HG03045 (cell line): ENCODE data around the gene RUNX2.
"Not testable (repeated sequence)": the region's sequence is repeated elsewhere in the genome, so short reads cannot be mapped to it uniquely, and the experiment has no call there.

Source experiments
- ATAC-seq: cut with Tn5 transposase; IDR thresholded peaks from one replicate; pipeline ENCODE4 v1.9.1; 2021; ENCODE audit warnings: mild to moderate bottlenecking, moderate library complexity; ENCODE audit not compliant: unreplicated experiment

The RUNX2 gene

DNA sequence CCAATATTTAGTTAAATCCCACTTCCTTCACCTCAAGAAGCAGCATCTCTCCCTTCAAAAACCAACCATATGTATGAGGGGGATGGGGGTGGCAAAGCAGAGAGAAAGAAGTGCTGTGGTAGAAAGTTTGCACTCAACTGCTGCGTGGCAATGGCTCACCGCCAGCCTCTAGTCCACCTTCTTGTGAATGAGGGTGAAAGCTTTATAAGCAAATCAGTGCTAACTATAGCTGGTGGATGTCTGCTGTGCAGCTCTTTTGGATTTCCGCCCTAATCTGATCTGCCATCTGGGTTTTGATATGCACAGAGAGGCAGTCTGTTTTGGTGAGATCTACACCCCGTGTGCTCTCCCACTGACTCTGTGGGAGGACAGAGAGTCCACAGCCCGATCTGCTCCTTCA, 330.8 kb downstream of the RUNX2 start:
- no peak for ATAC-seq

DNA sequence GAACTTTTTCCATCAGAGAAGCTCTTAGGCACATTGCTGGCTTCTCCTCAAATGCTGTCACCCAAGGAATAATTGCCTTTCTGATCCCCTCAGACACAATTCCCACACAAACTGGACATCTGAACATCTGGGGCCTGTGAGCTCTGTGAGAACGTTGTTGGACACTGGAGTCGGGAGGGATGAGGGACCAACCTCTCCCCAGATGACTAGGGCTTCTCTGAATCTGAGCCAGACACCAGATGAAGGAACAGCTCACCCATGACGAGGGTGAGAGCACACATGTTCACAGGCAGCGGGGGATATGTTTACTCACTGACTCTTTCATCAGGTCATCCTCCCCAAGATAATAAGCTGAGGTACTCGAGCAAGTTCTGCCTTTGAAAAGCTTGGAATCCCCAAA, 333.5 kb downstream of the RUNX2 start:
- no peak for ATAC-seq

DNA sequence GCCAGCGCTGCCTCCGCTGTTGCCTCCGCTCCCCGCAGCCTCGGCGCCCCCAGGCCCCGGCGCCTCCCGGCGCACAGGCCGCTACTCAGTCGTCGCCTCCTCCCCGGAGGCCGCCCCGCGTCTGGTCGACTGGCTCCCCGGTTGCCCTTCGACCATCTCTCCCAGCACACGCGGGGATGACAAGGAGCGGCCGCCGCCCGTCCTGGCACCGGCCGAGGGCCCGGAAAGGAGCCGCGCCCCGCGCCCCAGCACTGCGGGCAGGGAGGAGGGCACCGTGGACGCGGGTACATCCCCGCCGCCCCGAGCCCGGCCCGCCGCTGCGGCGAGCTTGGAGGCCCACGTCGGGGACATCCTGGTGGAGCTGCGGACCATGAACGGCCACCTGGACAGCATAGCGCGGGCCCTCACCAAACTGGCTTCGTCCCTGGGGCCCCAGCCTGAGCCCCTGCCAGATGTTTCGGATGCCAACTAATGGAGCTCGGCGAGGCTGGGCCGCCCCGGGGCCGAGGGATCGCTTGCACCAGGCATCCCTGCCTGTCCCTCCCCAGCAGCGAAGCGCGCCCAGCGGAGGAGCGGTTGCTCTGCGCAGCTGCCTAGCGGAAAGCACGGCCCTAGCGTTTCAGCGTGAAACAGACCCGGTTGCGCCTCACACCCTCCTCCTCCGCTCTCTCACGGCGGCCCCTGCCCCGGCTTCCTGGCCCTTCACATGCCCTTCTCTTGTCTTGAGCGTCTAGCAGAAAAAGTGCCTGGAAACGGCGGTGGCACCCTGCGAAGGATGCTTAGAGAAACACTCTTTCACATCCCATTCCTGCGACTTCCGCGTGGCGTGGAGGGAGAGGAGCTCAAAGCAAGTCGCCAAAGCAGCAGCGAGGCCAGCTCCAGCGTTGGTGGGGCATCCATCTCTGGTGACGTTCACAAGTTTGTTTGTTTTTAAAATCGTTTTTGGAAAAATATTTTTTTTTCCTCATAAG, 335.4 kb downstream of the RUNX2 start:
- no peak for ATAC-seq

DNA sequence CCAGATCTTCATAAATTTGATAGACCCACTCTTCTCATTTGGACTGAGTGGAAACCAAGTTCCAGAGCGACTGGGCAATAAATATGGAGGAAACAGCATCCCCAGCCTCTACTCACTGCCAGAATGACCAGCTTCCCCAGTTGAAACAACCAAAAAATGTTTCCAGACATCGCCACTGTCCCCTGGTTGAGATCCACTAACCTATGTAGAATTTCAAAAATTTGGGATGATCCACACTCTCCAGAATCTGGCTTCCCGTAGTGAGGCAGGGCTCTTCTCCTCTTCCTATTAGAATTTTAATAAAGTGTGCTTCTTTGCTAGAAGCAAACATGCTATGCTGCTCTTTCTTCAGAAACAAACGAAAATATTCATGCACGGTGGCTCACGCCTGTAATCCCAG, 336.6 kb downstream of the RUNX2 start:
- ATAC-seq, result no peak

GRCh38 chr6:45665859-45666258, 337.7 kb downstream of the RUNX2 start:
- no peak for ATAC-seq

DNA sequence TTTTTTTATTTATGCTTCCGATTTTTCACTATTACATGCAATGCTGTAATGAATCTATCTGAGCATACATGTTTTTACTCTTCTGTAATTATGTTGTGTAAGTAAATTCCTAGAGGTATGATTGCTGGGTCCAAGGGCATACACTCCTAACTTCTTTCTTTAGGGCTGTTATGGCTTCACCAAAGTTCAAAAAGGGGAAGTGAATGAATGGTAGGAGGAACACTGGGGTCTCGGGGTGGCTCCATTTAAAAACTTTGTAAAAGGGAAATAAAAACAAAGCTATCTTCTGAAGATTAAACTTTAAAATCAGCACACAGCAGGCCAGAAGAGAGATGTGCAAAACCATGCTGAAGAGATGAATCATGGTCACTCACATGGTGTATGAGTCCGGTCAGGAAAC, 338.7 kb downstream of the RUNX2 start:
- ATAC-seq, result no peak

GRCh38 chr6:45667300-45667699, 339.2 kb downstream of the RUNX2 start:
- ATAC-seq, result no peak

DNA sequence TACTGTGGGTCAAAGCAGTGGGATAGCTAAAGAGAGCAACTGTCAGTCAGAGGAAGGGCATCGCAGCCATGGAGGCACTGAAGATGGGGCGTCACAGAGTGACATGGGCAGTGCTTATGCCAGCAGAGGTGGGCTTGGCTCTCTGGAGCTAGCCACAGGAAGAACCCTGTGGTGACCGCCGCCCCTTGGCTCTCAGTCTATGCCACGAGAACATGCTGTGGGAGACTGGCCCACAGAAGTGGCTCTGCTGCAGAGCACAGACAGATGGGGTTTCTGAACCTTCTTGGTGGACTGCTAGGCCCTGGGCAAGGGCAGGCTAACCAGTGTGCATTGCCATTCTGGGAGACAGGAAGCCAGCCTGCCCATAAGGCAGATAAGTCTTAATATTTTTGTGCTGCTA, 339.6 kb downstream of the RUNX2 start:
- no peak for ATAC-seq

- no peak for ATAC-seq
Observed at GRCh38 chr6:45668705-45669104, 340.6 kb downstream of the RUNX2 start.

DNA sequence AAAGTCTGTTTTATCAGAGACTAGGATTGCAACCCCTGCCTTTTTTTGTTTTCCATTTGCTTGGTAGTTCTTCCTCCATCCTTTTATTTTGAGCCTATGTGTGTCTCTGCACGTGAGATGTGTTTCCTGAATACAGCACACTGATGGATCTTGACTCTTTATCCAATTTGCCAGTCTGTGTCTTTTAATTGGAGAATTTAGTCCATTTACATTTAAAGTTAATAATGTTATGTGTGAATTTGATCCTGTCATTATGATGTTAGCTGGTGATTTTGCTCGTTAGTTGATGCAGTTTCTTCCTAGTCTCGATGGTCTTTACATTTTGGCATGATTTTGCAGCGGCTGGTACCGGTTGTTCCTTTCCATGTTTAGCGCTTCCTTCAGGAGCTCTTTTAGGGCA, 345.0 kb downstream of the RUNX2 start:
- ATAC-seq, result not testable (repeated sequence)

GRCh38 chr6:45675166-45675565, 347.0 kb downstream of the RUNX2 start:
- not testable (repeated sequence) for ATAC-seq

DNA sequence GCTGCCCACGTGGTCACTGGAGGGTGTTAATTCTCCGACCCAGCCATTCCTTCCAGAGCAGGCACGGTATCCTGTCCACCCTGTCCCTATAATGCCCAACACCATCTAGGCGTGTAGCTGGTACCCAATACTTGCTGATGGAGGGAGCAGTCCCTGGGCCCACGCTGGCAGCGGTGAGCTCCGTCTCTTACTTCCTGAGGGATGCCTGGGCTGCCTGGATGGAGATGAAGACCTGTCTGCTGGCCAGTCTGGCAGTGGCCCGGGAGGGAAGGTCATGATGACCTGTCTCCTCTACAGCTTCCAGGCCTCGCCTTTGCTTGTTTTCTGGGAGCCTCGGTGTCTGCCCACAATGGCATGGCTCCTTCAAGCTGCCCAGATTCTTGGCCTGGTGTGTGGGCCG, 347.5 kb downstream of the RUNX2 start:
- no peak for ATAC-seq

DNA sequence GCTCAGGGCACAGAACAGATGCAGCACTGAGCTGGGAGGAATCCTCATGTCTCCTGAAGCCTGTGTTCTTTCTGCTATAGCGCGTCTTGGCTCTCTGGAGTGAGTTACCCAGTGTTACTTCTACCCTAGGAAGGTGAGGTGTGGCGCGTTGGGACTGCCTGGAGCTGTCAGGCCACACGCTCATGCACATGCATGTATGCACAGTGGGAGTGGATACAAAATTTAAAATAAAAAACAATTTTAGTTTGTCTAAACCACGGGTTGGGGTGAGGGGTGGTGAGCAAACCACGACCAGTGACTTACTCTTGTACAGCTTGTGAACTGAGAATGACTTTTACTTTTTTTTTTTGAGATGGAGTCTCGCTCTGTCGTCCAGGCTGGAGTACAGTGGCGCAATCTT, 348.2 kb downstream of the RUNX2 start:
- no peak for ATAC-seq

DNA sequence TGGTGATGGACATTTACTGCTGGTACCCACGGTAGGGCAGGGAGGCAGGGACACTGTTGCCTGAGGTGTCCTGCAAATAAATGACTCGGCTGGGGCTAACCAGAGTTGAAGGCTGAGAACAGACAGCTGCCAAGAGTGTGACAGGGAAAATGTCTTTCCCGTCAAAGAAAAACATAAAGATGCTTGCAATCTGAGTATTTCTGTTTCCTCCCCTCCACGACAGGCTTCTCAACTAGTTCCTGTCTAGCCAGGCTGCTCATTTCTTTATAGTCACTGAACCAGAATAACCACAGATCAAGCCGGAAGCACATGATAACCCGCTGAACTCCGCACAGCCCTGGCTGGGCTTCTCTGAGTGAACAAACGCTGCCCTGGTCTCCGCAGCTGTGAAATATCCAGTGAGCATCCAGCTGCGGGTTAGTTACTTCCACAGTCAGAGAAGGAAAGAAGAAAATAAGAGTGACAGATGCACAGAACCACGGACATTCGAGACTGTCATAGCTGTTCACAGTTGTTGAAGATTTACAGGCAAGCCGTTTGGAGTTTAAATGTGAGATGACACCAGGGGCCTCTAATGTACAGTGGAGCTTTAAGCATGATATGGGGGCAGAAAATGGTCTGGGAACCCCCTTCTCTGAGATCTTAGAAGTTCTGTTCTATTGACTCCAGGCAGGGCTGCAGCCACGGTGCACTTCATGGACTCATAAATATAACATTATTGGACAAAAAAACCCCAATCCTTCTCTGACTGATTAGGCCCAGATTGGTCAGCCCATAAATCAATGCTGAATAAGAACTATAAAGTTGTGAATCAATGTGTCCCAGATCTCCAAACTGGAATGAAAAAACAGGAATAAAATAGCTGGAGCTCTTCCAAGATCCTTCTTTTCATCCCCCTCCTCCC, 349.5 kb downstream of the RUNX2 start:
- peak; percentile 51 for ATAC-seq

- no peak for ATAC-seq
Observed at GRCh38 chr6:45678285-45678607, 350.1 kb downstream of the RUNX2 start.

- ATAC-seq, result no peak
Observed at GRCh38 chr6:45679163-45679562, 351.0 kb downstream of the RUNX2 start.

DNA sequence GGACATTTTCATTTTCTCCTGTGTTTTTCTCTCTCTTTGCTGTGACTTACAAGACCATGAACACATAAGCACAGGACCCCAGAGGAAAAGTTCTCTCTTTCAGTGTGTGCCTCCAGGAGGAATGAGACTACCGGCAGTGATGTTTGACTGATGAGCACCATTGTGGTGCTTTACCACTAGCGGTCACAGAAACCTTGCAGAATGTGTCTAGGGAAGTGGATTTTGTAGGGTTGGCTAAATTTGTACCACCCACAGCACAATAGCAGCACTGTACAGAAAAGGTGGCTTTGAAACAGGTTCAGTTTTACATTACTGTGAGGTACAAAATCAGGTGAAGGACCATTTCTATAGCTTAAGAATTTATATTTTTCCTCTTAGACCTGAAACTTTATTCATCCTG, 351.5 kb downstream of the RUNX2 start:
- no peak for ATAC-seq

DNA sequence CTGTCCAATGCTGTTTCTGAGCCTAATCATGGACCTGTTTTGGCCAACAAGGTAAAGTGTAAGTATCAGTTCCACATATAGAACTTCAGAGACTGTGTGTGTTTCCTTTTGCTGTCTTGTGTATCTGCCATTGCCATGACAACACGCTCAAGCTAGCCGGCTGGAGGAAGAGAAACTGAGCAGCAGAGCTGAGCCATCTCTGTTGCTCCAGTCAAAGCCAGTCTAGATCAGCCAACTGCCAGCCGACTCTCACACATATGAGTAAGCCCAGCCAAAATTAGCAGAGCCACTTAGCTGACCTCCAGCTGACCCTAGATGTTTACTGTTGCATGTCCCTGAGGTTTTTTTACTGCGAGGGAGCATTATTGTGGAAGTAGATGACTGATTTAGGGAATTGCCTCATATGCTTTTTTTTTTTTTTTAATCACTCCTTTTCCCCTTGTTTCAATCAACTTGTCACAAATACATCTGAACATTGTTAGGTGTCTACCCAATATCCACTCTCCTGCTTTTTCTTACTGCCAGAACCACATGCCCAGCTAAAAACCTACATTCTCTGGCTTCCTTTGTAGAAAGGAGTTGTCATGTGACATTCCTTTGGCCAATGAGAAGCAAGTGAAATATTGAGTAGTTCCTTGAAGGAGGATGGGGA, 353.9 kb downstream of the RUNX2 start:
- peak; percentile 94 for ATAC-seq

- ATAC-seq, result no peak
Observed at GRCh38 chr6:45684476-45684875, 356.3 kb downstream of the RUNX2 start.

- no peak for ATAC-seq
Observed at GRCh38 chr6:45685076-45685475, 356.9 kb downstream of the RUNX2 start.

GRCh38 chr6:45686841-45687569, 358.9 kb downstream of the RUNX2 start:
- no peak for ATAC-seq
